A549 treated with AZD2906 at 1 μM for 4 hours (cell line): ENCODE data around the gene TSPAN17. TPM values are rescaled to one million over a fixed set of nuclear protein-coding genes. Genes with fewer than 3 reads are reported as not detected.

ENCODE experiments used
- total RNA-seq: library from RNA; stranded (reverse); fragments of 200-300 nt; extraction: Qiagen RNA extraction; gene quantifications from 5 replicates; pipeline ENCODE4 v1.2.3, GENCODE V29; 2022

Gene TSPAN17
- total RNA-seq: 61.7 to 65.9 TPM (median 63.1 TPM) in 5 replicates

DNA sequence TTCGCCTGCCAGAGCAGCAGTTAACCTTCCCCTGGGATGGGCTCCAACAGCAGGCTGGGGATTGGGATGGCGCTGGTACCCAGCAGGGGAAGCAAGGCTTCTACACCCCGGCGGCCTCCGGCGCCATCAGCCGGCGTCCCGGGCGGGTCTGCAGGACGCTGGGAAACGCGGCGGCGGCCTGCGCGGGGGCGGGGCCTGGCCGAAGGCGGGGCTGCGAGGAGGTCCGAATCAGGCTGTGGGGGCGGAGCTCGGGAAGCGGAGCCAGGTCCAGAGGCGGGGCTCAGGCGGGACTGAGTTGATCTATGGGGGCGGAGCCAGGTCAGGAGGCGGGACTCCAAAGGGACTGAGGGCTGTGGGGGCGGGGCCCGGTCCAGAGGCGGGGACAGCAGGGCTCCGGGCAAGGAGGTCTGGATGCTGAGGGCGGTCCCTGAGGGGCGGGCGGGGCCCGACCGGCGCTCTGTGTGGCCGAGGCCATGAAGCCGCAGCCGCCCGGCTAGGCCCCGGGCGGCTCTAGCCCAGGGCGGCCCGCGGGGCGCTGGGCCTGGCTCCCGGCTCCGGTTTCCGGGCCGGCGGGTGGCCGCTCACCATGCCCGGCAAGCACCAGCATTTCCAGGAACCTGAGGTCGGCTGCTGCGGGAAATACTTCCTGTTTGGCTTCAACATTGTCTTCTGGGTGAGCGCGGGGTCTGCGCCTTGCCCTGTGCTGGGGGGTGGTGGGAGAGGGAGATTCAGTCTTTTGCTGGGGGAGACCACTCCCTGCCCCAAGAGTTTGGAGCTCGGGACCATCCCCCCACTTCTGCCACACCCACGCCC, at the start of gene TSPAN17:
TSS of gene TSPAN17 (plus strand) at position 455 of the 813 bp plus-strand sequence. CDS start at position 587, 132 bp downstream.

DNA sequence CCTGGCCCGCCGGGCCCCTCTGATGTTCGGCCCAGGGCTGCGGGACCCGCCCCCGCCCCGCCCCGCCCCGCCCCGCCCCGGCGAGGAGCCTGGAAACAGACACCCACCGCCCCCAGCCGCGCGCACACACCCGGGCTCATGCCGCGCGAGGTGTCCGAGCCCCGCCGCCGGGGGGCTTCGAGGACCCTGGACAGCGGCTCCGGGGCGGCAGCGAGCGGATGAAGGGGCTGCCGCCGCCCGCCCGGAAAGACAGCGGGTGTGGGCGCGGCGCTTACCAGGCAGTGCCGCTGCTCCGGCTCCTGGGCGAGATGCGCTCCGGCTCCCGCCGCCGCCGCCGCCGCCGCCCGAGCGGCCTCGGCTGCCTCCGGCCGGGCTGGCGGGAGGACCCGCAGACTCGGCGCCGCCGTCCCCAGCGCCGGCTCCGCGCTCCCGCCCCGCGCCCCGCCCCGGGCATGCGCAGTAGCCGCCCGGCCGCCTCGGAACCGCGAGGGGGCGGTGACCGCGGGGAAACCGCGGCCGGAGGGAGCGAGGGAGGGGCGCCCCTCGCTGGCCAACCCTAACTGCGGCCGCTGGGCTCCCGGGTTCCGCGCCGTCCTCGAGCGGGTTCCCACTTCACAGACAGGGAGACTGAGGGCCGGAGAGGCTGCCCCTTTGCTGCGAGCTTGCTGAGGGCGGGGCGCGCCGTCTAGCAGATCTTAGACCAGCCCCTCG, 37.4 kb upstream of the TSPAN17 start, which contains the start of gene GPRIN1:
TSS of gene GPRIN1 (minus strand) at position 433 of the 711 bp plus-strand sequence. CDS start 10,322 bp downstream, outside the sequence.

GRCh38 chr5:176629853-176630680, 17.2 kb upstream of the TSPAN17 start, which contains the start of the genes EIF4E1B and SNCB:
TSS of gene EIF4E1B (plus strand) at chr5:176630675. CDS start at chr5:176642788, 12,113 bp downstream.
TSS of gene SNCB (minus strand) at chr5:176630534. CDS start at chr5:176629654, 880 bp downstream.

Other genes starting within 250 kb of the TSPAN17 start
- 105 to 180 TPM (median 173 TPM) in 5 replicates for gene CLTB, start 230.9 kb upstream of the TSPAN17 start, total RNA-seq
- gene FAF2, start 199.1 kb upstream of the TSPAN17 start, total RNA-seq: 43.4 to 54.7 TPM (median 44.3 TPM) in 5 replicates
- gene RNF44, start 110.1 kb upstream of the TSPAN17 start, total RNA-seq: 27.3 to 38.4 TPM (median 35.4 TPM) in 5 replicates
- gene CDHR2, start 98.1 kb upstream of the TSPAN17 start, total RNA-seq: 0.06 to 0.29 TPM (median 0.15 TPM) in 5 replicates
- 8.2 to 9.6 TPM (median 9.2 TPM) in 5 replicates for gene GPRIN1, start 37.3 kb upstream of the TSPAN17 start, total RNA-seq
- gene SNCB, start 16.9 kb upstream of the TSPAN17 start, total RNA-seq: 0.84 to 1.4 TPM (median 1.3 TPM) in 5 replicates
- not detected in 5 replicates for gene EIF4E1B, start 16.8 kb upstream of the TSPAN17 start, total RNA-seq
- gene UNC5A, start 163.1 kb downstream of the TSPAN17 start, total RNA-seq: 0.55 to 0.90 TPM (median 0.84 TPM) in 5 replicates